GM04504 (cell line): Measurements from ENCODE around the gene RABIF.
A peak's percentile ranks its signal among the peaks of the same experiment; 100 is the strongest.
"Not testable (repeated sequence)": the region's sequence is repeated elsewhere in the genome, so short reads cannot be mapped to it uniquely, and the experiment has no call there.

ENCODE experiments used
- DNase-seq: peaks from one replicate; pipeline ENCODE4 v3.0.0-alpha.2; 2012; ENCODE audit warnings: low read depth

Gene RABIF

DNA sequence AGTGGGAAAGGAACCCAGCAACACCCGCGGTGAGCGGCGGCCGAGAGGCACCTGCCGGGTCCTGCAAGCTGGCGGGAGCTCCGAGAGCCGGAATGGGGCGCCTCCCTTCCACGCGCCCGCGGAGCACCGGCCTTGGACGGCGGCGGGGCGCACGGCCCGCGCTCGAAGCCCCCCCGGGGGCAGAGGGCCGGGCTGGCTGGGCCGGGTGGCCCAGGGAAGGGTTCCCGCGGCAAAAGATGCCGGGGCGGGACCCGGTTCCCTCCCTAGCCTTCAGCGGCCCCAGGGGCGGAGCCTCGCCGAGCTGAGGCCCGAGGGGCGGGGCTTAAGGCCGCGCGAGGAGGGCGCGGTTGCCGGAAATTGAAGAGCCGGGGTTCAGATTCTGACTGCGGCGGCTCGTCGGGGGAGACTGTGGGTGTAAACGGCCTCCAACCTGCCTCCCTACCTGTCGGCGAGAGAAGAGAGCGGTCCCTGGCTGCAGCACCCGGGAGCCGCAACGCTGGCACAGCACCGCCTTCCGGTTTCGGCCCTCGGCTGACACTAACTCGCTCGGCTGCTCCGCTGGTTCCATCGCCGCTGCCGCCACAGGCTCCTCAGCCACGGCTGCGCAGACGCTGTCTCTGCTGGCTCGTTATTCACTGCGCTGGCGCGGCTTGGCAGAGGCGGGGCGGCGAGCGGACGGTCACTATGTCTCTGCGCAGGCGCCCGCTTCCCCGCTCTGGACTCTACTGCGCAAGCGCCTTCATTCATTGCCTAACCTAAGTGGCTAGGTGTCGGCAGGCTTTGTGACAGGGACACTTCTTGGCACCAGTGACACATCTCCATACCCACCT, at the start of gene RABIF:
TSS of gene RABIF (minus strand) at position 619 of the 830 bp plus-strand sequence. CDS start at position 568, 51 bp downstream.
- peak; percentile 84 for DNase-seq

- DNase-seq, result no peak
Observed at GRCh38 chr1:202938287-202938925, 49.5 kb upstream of the RABIF start.

- DNase-seq, result not testable (repeated sequence)
Observed at GRCh38 chr1:202936409-202936808, 47.5 kb upstream of the RABIF start.

DNA sequence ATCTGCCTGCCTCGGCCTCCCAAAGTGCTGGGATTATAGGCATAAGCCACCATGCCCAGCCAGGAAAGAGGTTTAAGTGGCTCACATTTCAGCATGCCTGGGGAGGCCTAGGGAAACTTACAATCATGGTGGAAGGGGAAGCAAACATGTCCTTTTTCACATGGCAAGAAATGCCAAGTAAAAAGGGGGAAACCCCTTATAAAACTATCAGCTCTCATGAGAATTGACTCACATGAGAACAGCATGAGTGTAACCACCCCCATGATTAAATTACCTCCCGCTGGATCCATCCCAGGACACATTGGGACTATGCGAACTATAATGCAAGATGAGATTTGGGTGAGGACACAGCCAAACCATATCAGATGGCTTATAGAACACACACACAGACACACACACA, 46.9 kb upstream of the RABIF start:
- DNase-seq, result no peak

DNA sequence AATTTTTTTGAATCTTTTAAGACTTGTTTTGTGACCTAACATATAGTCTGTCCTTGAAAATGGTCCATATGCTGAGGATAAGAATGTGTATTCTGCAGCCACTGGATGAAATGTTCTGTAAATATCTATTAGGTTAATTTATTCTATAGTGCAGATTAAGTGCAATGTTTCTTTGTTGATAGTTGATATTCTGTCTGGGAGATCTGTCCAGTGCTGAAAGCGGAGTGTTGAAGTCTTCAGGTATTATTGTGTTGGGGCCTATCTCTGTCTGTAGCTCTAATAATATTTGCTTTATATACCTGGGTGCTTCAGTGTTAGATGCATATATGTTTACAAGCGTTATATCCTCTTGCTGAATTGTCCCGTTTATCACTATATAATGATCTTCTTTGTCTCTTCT, 45.8 kb upstream of the RABIF start:
- no peak for DNase-seq

GRCh38 chr1:202932476-202932875, 43.5 kb upstream of the RABIF start:
- no peak for DNase-seq

GRCh38 chr1:202926581-202927491, 37.9 kb upstream of the RABIF start, which contains the start of gene KLHL12:
Gene KLHL12, minus strand, starts transcription at chr1:202927234. Its CDS starts 2,072 bp downstream, at chr1:202925162.
- peak; percentile 92 for DNase-seq

- no peak for DNase-seq
Observed at GRCh38 chr1:202923533-202923932, 34.6 kb upstream of the RABIF start.

DNA sequence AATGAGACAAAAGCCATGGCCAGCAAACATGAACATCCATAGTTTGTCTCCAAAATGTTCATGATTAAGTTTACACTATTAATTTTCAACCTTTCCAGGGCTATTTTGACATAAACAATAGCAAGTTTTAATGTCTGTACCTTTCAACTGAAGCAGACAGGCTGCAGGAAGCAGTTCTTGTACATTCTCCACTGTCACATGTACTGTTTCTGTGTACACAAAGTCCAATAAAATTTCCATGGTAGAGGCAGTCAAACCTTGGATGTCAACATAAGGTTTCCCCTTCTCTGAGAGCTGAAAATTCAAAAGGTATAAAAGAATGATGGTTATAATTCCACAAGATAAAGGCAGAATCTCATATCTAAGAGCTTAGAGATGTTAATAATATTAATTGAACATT, 30.7 kb upstream of the RABIF start:
- DNase-seq, result no peak

GRCh38 chr1:202915146-202915545, 26.2 kb upstream of the RABIF start:
- no peak for DNase-seq

- DNase-seq, result not testable (repeated sequence)
Observed at GRCh38 chr1:202912476-202912875, 23.5 kb upstream of the RABIF start.

GRCh38 chr1:202909494-202909893, 20.5 kb upstream of the RABIF start:
- no peak for DNase-seq

- DNase-seq, result no peak
Observed at GRCh38 chr1:202908998-202909397, 20.0 kb upstream of the RABIF start.

DNA sequence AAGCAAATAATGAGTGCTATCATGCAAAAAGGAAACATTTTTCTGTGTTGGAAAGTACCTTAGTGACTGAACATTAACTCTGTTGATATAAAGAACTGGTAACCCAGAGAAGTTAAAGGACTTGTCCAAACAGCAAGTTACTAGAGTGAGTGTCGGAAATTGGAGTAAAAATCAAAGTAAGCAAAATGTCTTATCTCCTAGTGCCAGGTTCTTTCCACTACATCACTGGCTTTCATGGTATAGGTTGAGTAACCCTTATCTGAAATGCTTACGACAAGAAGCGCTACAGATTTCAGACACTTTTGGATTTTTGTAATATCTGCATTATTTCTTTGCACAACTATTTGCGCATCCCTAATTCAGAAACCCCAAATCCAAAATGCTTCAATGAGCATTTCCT, 16.4 kb upstream of the RABIF start:
- no peak for DNase-seq

GRCh38 chr1:202903808-202904207, 14.9 kb upstream of the RABIF start:
- DNase-seq, result not testable (repeated sequence)

GRCh38 chr1:202901555-202901954, 12.6 kb upstream of the RABIF start:
- no peak for DNase-seq

- no peak for DNase-seq
Observed at GRCh38 chr1:202892501-202892900, 3.6 kb upstream of the RABIF start.

- no peak for DNase-seq
Observed at GRCh38 chr1:202890392-202890791, 1.4 kb upstream of the RABIF start.

DNA sequence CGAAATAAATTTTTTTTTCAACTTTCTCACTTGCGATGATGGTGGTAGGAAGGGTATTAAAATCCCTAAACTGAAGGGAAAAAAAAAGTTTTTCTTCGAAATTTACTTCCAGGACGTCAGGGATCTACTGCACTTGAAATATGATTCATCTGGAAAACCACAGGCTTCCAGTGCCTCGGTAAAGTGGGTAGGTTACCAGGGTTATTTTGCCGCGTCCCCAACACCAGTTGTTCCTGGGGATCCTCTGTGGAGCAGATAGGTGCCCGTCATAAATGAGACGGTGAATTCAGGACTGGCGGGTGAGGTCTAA, 773 bp downstream of the RABIF start:
- DNase-seq, result peak; percentile 6

DNA sequence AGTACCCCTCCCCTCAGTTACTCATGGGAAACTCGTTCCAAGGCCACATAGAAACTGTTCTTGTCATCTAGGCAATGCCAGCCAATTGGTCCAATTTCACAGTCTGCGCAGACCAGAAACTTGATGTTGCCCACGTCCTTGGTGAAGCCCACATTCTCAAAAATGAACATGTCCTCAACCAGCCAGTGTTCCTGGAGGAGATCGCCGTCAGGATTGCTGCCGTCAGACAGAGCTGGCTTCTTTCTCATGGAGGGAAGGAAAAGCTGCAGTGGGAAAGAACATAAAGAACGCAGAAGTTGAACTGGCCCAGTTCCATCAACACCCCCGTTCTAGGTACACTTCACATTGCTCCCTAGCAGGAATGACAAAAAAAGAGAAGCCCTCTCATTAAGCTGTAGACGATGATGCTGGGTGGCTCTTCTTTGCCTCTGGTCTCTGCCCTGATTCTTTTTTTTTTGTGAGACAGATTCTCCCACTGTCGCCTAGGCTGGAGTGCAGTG, 7.9 kb downstream of the RABIF start:
- DNase-seq, result no peak

- DNase-seq, result no peak
Observed at GRCh38 chr1:202880062-202880461, 8.9 kb downstream of the RABIF start.

GRCh38 chr1:202879128-202879527, 9.8 kb downstream of the RABIF start:
- DNase-seq, result no peak
